ENCODE results near the gene SNRPE.

- TF ChIP-seq CTCF (IDR thresholded peaks at IDR 0.05; ENCODE audit: low read length) (no peak), EZH2 (optimal IDR thresholded peaks at IDR 0.05; ENCODE audit: low read depth, low read length) (no peak)
Observed at GRCh38 chr1:203898458-203899352, 37.3 kb downstream of the SNRPE start.

Measured in MM.1S (cell line).